Measurements from ENCODE around the gene C1QTNF8.

The C1QTNF8 gene

GRCh38 chr16:1065469-1066128 lies 30.4 kb downstream of the C1QTNF8 start:
- no peak overlapping the region for H3K4me3 ChIP-seq (ENCODE audit: low read depth, low read length)

GRCh38 chr16:1063728-1064127 lies 32.3 kb downstream of the C1QTNF8 start:
- H3K4me3 ChIP-seq (ENCODE audit: low read depth, low read length) = no peak overlapping the region

GRCh38 chr16:1062895-1063294 lies 33.1 kb downstream of the C1QTNF8 start:
- H3K4me3 ChIP-seq (ENCODE audit: low read depth, low read length) = no peak overlapping the region

- H3K4me3 ChIP-seq (ENCODE audit: low read depth, low read length) = no peak overlapping the region
Observed at GRCh38 chr16:1061769-1062505, 34.1 kb downstream of the C1QTNF8 start.

- H3K4me3 ChIP-seq (ENCODE audit: low read depth, low read length) = no peak overlapping the region
Observed at GRCh38 chr16:1060416-1061340, 35.4 kb downstream of the C1QTNF8 start.

- no peak overlapping the region for H3K4me3 ChIP-seq (ENCODE audit: low read depth, low read length)
Observed at GRCh38 chr16:1059310-1059709, 36.7 kb downstream of the C1QTNF8 start.

- H3K4me3 ChIP-seq (ENCODE audit: low read depth, low read length) = no peak overlapping the region
Observed at GRCh38 chr16:1058216-1058615, 37.8 kb downstream of the C1QTNF8 start.

GRCh38 chr16:1057252-1057932 lies 38.7 kb downstream of the C1QTNF8 start:
- H3K4me3 ChIP-seq (ENCODE audit: low read depth, low read length) = no peak overlapping the region

GRCh38 chr16:1056196-1056595 lies 39.8 kb downstream of the C1QTNF8 start:
- no peak overlapping the region for H3K4me3 ChIP-seq (ENCODE audit: low read depth, low read length)

- no peak overlapping the region for H3K4me3 ChIP-seq (ENCODE audit: low read depth, low read length)
Observed at GRCh38 chr16:1055557-1055924, 40.5 kb downstream of the C1QTNF8 start.

- H3K4me3 ChIP-seq (ENCODE audit: low read depth, low read length) = no peak overlapping the region
Observed at GRCh38 chr16:1054660-1055556, 41.1 kb downstream of the C1QTNF8 start.

GRCh38 chr16:1053700-1054368 lies 42.2 kb downstream of the C1QTNF8 start:
- H3K4me3 ChIP-seq (ENCODE audit: low read depth, low read length) = no peak overlapping the region

- H3K4me3 ChIP-seq (ENCODE audit: low read depth, low read length) = no peak overlapping the region
Observed at GRCh38 chr16:1053121-1053521, 42.9 kb downstream of the C1QTNF8 start.

GRCh38 chr16:1052721-1053120 lies 43.3 kb downstream of the C1QTNF8 start:
- no peak overlapping the region for H3K4me3 ChIP-seq (ENCODE audit: low read depth, low read length)

- H3K4me3 ChIP-seq (ENCODE audit: low read depth, low read length) = no peak overlapping the region
Observed at GRCh38 chr16:1051446-1051845, 44.6 kb downstream of the C1QTNF8 start.

GRCh38 chr16:1050921-1051320 lies 45.1 kb downstream of the C1QTNF8 start:
- H3K4me3 ChIP-seq (ENCODE audit: low read depth, low read length) = no peak overlapping the region

- no peak overlapping the region for H3K4me3 ChIP-seq (ENCODE audit: low read depth, low read length)
Observed at GRCh38 chr16:1050516-1050915, 45.5 kb downstream of the C1QTNF8 start.

GRCh38 chr16:1049976-1050247 lies 46.1 kb downstream of the C1QTNF8 start:
- H3K4me3 ChIP-seq (ENCODE audit: low read depth, low read length) = no peak overlapping the region

GRCh38 chr16:1049113-1049975 lies 46.7 kb downstream of the C1QTNF8 start:
- no peak overlapping the region for H3K4me3 ChIP-seq (ENCODE audit: low read depth, low read length)
